HEK293 (cell line): ENCODE data around the gene LRRC32.

Experiments
- CTCF ChIA-PET: fragments of 350-600 bp; formaldehyde crosslinking; extraction: SDS; loops from one replicate; lab custom pipeline; 2021; ENCODE audit warnings: antibody characterized with exemption; lab: Yijun Ruan, JAX
- POLR2A ChIA-PET: fragments of 300-600 bp; formaldehyde crosslinking; extraction: SDS; loops from one replicate; lab custom pipeline; 2020; ENCODE audit warnings: antibody characterized with exemption, inconsistent platforms; lab: Yijun Ruan, JAX
- H3K27ac ChIP-seq: fragments of 200-500 bp; sonication (Bioruptor generic); 2 replicates; pipeline ENCODE4 v1.5.1; 2014; ENCODE audit warnings: low read depth, low read length, control low read depth, inconsistent platforms; ENCODE audit errors: extremely low read depth
- H3K36me3 ChIP-seq, 2 experiments: fragments of 200-500 bp in 1 of 2; sonication (Bioruptor generic) in 1 of 2; 1 replicate in 1 of 2; 2 replicates in 1 of 2; pipeline ENCODE4 v1.5.1; 2014 to 2017; ENCODE audit warnings: inconsistent platforms in 2 of 2, low read length in 2 of 2; ENCODE audit not compliant: control insufficient read depth in 2 of 2, insufficient read depth in 1 of 2
- H3K4me1 ChIP-seq: fragments of 200-500 bp; sonication (Bioruptor generic); 2 replicates; pipeline ENCODE4 v1.5.1; 2014; ENCODE audit warnings: mild to moderate bottlenecking, low read length, inconsistent platforms; ENCODE audit not compliant: control insufficient read depth, insufficient read depth
- H3K4me3 ChIP-seq: 2 replicates; pipeline ENCODE4 v1.5.1; 2011; ENCODE audit warnings: low read depth, mild to moderate bottlenecking, control low read depth, low read length, moderate library complexity
- H3K9me3 ChIP-seq: fragments of 200-500 bp; sonication (Bioruptor generic); 2 replicates; pipeline ENCODE4 v1.5.1; 2014; ENCODE audit warnings: low read depth, low read length, inconsistent platforms; ENCODE audit not compliant: control insufficient read depth, insufficient read depth
- GLI4 ChIP-seq: fragments of 450-650 bp; formaldehyde crosslinking; IDR thresholded peaks from 2 replicates; pipeline ENCODE4 v1.5.1; 2016; ENCODE audit warnings: missing biosample characterization, missing genetic modification characterization
- HOXD13 ChIP-seq: sonication (generic); formaldehyde crosslinking; IDR thresholded peaks from 2 replicates; pipeline ENCODE4 v1.8.0; 2022; ENCODE audit warnings: missing genetic modification reagents, borderline replicate concordance
- WT1 ChIP-seq: fragments of 450-650 bp; formaldehyde crosslinking; IDR thresholded peaks from 2 replicates; pipeline ENCODE4 v1.5.1; 2016; ENCODE audit warnings: missing biosample characterization, missing genetic modification characterization
- ZBTB7A ChIP-seq: fragments of 450-650 bp; formaldehyde crosslinking; IDR thresholded peaks from 2 replicates; pipeline ENCODE4 v1.5.1; 2016; ENCODE audit warnings: low read depth, missing biosample characterization, missing genetic modification characterization
- ZFHX2 ChIP-seq: fragments of 450-650 bp; formaldehyde crosslinking; conservative IDR thresholded peaks from 2 replicates; pipeline ENCODE4 v1.5.1; 2016; ENCODE audit warnings: missing biosample characterization, missing genetic modification characterization
- ZFP69B ChIP-seq: fragments of 450-650 bp; formaldehyde crosslinking; IDR thresholded peaks from 2 replicates; pipeline ENCODE4 v1.5.1; 2016; ENCODE audit warnings: missing biosample characterization, missing genetic modification characterization
- ZNF112 ChIP-seq: fragments of 450-650 bp; formaldehyde crosslinking; IDR thresholded peaks from 2 replicates; pipeline ENCODE4 v1.5.0; 2017; ENCODE audit warnings: missing biosample characterization, missing genetic modification characterization
- ZNF214 ChIP-seq: fragments of 450-650 bp; formaldehyde crosslinking; IDR thresholded peaks from 2 replicates; pipeline ENCODE4 v1.5.1; 2017; ENCODE audit warnings: missing biosample characterization, mild to moderate bottlenecking, missing genetic modification characterization, borderline replicate concordance
- ZNF510 ChIP-seq: fragments of 450-650 bp; formaldehyde crosslinking; IDR thresholded peaks from 2 replicates; pipeline ENCODE4 v1.5.1; 2018; ENCODE audit warnings: mild to moderate bottlenecking, missing genetic modification characterization, missing biosample characterization; ENCODE audit not compliant: insufficient replicate concordance
- ZNF548 ChIP-seq: fragments of 450-650 bp; formaldehyde crosslinking; IDR thresholded peaks from 2 replicates; pipeline ENCODE4 v1.5.1; 2016; ENCODE audit warnings: missing biosample characterization, missing genetic modification characterization
- ZNF623 ChIP-seq: fragments of 450-650 bp; formaldehyde crosslinking; IDR thresholded peaks from 2 replicates; pipeline ENCODE4 v1.5.1; 2016; ENCODE audit warnings: missing biosample characterization, missing genetic modification characterization
- ZNF658 ChIP-seq: fragments of 450-650 bp; formaldehyde crosslinking; IDR thresholded peaks from 2 replicates; pipeline ENCODE4; 2016; ENCODE audit warnings: missing biosample characterization, missing genetic modification characterization
- ZNF670 ChIP-seq: fragments of 450-650 bp; formaldehyde crosslinking; IDR thresholded peaks from 2 replicates; pipeline ENCODE4 v1.5.1; 2016; ENCODE audit warnings: missing biosample characterization, missing genetic modification characterization, low read depth
- ZNF768 ChIP-seq: fragments of 450-650 bp; formaldehyde crosslinking; IDR thresholded peaks from 2 replicates; pipeline ENCODE4 v1.5.1; 2018; ENCODE audit warnings: missing biosample characterization, mild to moderate bottlenecking, missing genetic modification characterization
- ZNF843 ChIP-seq: fragments of 450-650 bp; formaldehyde crosslinking; IDR thresholded peaks from 2 replicates; pipeline ENCODE4 v1.5.1; 2016; ENCODE audit warnings: missing biosample characterization, missing genetic modification characterization
- TF ChIP-seq, protein P1 (sequence below): fragments of 450-650 bp; formaldehyde crosslinking; IDR thresholded peaks from 2 replicates; pipeline ENCODE4 v1.5.1; 2017; ENCODE audit warnings: missing biosample characterization, missing genetic modification characterization

The LRRC32 gene

DNA sequence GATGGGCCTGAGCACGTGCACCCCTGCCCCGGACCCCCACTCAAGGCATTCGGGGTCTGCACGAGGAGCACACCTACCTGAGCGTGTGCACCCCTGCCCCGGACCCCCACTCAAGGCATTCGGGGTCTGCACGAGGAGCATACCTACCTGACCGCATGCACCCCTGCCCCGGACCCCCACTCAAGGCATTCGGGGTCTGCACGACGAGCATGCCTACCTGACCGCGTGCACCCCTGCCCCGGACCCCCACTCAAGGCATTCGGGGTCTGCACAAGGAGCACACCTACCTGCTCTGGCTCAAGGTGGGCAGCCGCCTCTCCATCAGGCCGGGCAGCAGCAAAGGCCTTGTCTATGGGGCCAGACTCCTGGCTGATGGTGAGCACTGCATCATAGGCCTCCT, 48.7 kb upstream of the LRRC32 start:
- no peaks in the 10 kb centered on the region for H3K4me1 ChIP-seq
- H3K36me3 ChIP-seq: no peaks in the 10 kb centered on the region
- TF ChIP-seq ZBTB7A (no peak), ZNF670 (tag by site-specific recombination) (no peak), ZNF112 (tag by site-specific recombination) (no peak), GLI4 (tag by site-specific recombination) (no peak), ZFP69B (tag by site-specific recombination) (no peak), WT1 (tag by site-specific recombination) (no peak)
- no peak overlapping the region for H3K4me3 ChIP-seq
- H3K9me3 ChIP-seq: no peaks in the 10 kb centered on the region
- H3K27ac ChIP-seq: no peak overlapping the region
- CTCF ChIA-PET: no interaction called here
- POLR2A ChIA-PET: no interaction called here

DNA sequence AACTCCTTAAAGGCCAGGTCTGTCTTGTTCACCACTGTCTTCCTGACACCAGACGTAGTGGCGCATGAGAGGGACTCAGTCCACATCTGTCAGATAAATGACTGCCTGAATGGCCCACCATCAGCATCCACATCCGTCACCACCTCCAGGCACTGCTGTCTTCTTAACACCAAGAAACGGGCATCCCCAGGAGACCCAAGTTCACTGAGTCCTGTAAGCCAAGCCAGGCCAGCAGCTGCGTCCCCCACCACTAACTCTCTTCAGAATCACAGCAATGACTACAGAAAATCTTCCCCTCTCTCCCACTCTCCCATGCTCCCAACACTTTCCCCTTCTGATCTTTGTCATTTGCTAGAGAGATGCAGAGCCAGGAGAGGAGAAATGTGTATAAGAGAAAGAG, 47.3 kb upstream of the LRRC32 start:
- ChIA-PET CTCF (interaction anchor here (0.5 to 1.6 kb wide), 6 partner anchors 19 to 318 kb away, joined by 3 read pairs; no protein-coding TSS in a partner anchor), POLR2A (no interaction called here)
- Histone ChIP-seq H3K27ac (no peak overlapping the region), H3K9me3 (no peaks in the 10 kb centered on the region)
- TF ChIP-seq ZNF843 (no peak), ZNF510 (tag by site-specific recombination) (no peak), ZNF768 (no peak), ZNF214 (tag by site-specific recombination) (no peak)
- TF ChIP-seq, protein P1, sequence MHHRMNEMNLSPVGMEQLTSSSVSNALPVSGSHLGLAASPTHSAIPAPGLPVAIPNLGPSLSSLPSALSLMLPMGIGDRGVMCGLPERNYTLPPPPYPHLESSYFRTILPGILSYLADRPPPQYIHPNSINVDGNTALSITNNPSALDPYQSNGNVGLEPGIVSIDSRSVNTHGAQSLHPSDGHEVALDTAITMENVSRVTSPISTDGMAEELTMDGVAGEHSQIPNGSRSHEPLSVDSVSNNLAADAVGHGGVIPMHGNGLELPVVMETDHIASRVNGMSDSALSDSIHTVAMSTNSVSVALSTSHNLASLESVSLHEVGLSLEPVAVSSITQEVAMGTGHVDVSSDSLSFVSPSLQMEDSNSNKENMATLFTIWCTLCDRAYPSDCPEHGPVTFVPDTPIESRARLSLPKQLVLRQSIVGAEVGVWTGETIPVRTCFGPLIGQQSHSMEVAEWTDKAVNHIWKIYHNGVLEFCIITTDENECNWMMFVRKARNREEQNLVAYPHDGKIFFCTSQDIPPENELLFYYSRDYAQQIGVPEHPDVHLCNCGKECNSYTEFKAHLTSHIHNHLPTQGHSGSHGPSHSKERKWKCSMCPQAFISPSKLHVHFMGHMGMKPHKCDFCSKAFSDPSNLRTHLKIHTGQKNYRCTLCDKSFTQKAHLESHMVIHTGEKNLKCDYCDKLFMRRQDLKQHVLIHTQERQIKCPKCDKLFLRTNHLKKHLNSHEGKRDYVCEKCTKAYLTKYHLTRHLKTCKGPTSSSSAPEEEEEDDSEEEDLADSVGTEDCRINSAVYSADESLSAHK (tag by site-specific recombination): no peak
- TF ChIP-seq, all 188 proteins: peak for 0
- no peak overlapping the region for H3K4me3 ChIP-seq
- H3K4me1 ChIP-seq: no peaks in the 10 kb centered on the region
- H3K36me3 ChIP-seq: no peaks in the 10 kb centered on the region

DNA sequence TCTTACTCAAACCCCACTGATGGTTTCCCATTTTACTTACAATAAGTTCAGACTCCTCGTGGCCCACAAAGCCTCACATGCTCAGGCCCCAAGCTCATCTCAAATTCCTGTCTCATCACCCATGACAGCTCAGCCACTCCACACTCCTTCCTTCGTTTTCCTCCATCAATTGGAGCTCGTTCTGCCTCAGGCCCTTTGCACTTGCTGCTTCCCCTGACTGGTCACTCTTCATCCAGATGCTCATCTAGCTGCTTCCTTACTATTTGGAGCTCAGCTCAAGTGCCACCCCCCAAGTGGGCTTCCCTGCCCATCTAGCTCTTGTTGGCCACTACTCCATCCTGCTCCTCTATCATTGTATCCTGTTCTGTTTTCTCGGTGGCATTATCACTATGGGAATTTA, 46.8 kb upstream of the LRRC32 start:
- H3K9me3 ChIP-seq: no peaks in the 10 kb centered on the region
- H3K36me3 ChIP-seq: no peaks in the 10 kb centered on the region
- POLR2A ChIA-PET: no interaction called here
- CTCF ChIA-PET: interaction anchor here (0.5 to 1.6 kb wide), 3 partner anchors 19 to 319 kb away, joined by 3 read pairs; no protein-coding TSS in a partner anchor
- peak; percentile 91 for TF ChIP-seq ZNF623
- TF ChIP-seq ZNF658 (tag by site-specific recombination): no peak
- no peak for TF ChIP-seq HOXD13 (CRISPR knock-in tag)
- H3K27ac ChIP-seq: no peak overlapping the region
- H3K4me3 ChIP-seq: no peak overlapping the region
- H3K4me1 ChIP-seq: no peaks in the 10 kb centered on the region

DNA sequence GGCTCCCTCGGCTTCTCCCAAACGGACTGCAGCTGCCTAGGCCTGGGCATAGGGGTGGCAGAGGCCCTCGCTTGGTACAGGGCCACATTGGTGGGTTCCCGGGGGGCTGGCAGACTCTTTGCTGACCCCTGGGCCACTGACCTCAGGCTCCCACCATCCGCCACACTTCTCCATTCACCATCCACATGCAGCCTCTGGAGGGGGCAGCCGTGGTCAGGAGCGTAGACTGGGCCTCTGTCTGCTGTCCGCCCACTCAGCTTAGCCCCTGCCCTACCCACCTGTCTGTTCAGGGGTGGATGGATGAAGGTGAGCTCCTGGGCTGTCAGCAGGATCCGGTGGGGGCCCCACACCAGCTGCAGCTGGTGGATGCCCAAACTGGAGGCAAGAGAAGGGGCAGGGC, 45.7 kb upstream of the LRRC32 start:
- CTCF ChIA-PET: interaction anchor here (1.0 kb wide), 1 partner anchor 204 kb away, joined by 4 read pairs; no protein-coding TSS in a partner anchor
- peak; percentile 9; the same call in 1 of the 2 replicates for TF ChIP-seq ZFHX2
- TF ChIP-seq ZNF548 (tag by site-specific recombination): no peak

More for the DNA sequence above, 45.7 kb upstream of the LRRC32 start:
- Histone ChIP-seq H3K4me3 (no peak overlapping the region), H3K27ac (no peak overlapping the region), H3K9me3 (no peaks in the 10 kb centered on the region), H3K4me1 (no peaks in the 10 kb centered on the region), H3K36me3 (no peaks in the 10 kb centered on the region)
- POLR2A ChIA-PET: no interaction called here
